ENCODE data around the gene IL4I1.

The IL4I1 gene

DNA sequence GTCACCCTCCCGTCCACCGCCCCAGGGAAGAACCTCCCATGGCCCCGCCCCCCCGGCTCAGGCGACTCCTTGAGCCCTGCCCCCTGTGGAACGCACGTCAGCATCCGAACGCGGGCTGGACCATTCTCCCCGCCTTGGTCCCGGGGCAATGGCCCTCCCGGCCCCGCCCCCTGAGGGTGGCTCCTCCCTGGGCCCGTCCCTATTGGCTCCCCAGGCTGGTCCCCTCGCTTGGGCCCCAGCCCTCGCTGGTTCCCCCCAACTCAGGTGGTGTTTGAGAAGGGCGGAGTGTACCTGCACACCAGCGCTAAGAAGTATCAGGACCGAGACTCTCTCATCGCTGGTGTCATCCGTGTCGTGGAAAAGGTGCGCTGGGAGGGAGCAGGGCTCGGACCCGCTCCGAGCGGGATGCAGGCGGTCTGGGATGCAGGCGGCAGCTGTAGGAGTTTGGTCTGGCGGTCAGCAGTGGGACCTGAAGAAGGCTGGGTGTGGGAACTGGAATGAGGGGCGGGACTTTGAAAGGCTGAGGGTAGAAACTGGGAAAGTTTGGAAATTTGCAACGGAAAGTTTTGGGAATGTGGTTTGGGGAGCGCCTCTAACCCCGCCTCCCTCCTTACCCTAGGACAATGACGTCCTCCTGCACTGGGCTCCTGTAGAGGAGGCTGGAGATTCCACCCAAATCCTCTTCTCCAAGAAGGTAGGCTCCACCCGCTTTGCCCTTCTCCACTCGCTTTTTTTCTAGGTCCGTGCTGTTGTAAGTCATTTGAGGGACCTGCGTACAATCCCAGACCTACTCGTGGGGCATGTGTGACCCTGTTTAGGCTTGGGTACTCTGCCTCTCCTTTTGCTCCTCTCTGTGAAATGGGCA is 18.6 kb downstream of the IL4I1 start:
- DNase-seq = peak; percentile 93

DNA sequence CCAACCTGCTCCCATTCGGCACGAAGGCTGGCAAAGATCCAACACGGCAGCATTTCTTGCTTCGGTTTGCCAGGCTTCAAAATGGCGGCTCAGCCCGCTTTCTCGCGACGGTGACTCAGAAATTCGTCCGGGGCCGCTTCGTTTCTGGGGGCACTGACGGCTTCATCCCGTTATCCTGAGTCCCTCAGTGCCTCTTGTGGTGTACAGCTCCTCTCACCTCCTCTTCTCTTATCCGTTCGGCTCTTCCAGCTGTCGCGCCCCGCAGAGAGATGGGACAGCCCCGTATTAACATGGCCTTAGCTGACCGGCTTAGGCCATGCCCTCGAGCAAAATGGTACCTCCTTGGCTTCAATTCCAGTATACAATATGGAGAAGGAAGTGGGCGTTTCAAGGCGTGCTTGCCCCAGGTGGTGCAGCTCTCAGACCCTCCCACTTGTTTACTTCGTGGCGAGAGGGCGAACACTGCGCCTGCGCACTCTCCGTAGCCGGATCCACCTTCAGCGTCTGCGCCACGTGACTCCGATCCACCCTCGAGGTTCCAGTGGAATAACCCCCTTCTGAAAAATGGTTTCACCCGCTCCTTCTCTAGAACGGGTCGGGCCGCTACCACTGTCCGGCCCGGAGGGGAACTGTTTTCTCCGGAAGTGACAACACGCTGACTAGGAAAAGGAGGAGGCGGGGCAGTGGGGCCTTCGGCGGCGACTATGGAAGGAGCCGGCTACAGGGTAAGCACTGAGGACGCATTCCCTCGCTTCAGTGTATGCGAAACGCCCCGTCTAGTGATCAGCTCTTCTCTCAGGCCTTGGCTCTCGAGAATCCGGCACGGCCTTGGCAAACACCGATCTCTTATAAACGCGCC is 19.4 kb downstream of the IL4I1 start, which contains the start of the genes AKT1S1 and TBC1D17:
Gene AKT1S1 (minus strand): TSS at position 336 of the 859 bp plus-strand sequence. CDS start 4,060 bp downstream, outside the sequence.
Gene TBC1D17 (plus strand): TSS at position 683 of the 859 bp plus-strand sequence. CDS start 22 bp downstream, at position 705.
- DNase-seq = peak; percentile 99

DNA sequence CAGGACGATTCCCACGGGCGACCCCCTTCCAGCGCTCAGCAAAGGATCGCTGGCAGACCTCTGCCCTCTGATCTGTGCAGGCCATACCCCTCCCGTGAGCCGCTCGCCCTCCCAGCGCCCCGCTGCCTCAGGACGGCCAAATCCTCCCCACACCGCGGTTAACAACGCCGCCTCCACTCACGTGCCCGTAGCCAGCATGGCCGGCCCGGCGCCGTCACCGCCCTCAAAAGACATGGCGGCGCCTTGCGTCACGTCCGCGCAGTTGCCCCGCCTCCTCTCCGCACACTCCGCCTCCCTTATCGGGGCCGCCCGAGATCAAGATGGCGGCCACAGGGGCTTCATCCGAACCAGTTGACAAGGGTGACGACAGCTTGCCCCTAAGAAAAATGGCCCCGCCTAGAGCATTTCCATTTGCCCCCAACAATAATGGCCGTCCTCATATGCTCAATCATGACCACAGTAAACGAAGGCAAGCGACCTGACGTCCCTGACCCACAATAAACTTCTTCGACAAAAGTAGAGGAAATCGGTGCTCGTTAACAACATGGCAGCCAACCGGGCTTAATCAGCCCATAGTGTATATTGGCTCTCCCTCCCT is 20.2 kb downstream of the IL4I1 start:
- DNase-seq = peak; percentile 97

DNA sequence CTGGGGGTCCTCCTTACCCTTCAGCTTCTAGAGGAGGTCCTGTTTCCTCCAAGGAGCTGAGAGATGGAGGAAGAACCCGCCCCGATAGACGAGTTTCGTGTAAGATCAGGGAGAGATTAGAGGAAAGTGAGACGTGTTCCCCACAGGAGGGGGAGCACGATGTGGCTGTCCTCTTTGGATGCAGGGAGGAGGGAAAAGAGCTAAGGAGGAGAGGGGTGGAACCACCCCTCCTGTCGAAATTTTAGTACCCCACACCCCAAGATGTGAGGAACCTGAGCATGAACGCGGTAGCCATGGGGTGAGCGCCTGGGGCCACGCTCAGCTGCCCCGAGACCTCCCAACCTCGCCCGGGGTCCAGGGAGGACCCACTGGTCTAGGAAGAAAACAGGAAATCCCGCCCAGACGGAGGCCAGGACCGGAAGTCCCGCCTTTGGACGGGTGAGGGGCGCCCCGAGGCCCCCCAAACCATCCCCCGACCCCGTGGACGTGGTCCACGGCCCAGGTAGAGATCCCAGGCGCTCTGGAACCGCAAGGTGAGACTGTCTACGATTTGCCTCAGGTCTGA is 20.7 kb downstream of the IL4I1 start:
- no peak for DNase-seq

DNA sequence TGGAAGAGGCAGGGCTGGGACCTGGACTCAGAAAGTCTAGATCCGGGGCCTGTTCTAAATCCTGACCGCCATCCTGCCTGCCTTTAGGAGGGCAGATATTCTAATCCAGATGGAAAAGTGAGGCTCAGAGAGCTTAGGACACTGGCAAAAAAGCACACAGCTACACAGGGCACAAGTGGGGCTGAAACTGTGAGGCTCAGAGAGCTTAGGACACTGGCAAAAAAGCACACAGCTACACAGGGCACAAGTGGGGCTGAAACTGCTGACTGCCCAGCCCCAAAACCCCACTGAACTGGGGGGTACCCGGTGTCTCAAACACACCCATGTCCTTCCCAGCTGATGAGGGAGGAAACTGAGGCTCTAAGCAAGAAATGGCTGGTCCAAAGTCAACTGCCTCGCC is 21.5 kb downstream of the IL4I1 start:
- DNase-seq = no peak

DNA sequence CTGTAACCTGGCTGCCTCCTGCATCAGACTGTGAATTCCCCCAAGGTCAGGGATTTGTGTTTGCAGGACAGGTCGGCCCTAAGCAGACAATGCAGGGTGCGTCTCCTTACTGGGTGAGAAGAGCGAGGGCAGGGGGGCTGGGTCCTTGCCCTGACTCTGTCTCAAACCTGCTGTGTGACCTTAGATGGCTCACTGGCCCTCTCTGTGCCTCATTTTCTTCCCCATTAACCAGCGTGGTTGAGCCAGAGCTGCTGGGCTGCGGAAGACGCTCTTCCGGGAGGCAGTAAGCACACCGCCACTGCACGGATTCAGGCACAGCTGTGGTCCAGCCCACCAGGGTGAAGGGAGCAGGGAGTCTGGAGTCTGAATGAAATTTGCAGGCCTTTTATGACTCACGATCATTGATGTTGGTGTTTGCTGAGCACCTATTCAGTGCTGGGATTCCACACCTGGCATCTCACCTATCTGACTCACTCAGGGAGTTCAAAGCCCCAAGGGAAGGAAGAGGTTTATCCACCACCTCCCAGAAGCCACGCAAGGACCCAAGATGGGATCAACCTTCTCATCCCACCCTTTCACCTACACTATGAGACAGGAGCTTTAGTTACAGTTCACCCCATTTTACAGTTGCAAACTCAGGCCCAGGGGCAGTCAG is 22.1 kb downstream of the IL4I1 start:
- DNase-seq = no peak

DNA sequence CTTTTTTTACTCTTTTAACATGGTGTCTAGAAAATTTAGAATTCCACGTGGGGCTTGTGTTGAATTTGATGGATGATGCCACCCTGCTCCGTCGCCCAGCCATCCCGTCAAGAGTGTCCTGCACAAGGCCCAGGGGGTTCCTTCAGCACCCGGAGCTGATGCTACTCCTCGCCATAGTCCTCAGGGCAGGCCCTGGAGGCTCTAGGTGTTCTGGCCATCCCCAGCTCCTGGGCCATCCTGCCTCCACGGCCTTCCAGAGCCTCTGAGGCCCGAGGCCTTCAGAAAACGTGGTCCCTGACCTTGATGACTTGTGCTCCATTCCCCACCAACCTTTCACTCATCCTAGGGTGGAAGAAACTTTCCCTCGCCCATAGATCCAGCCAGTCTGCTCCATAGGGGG is 22.9 kb downstream of the IL4I1 start:
- DNase-seq = no peak

DNA sequence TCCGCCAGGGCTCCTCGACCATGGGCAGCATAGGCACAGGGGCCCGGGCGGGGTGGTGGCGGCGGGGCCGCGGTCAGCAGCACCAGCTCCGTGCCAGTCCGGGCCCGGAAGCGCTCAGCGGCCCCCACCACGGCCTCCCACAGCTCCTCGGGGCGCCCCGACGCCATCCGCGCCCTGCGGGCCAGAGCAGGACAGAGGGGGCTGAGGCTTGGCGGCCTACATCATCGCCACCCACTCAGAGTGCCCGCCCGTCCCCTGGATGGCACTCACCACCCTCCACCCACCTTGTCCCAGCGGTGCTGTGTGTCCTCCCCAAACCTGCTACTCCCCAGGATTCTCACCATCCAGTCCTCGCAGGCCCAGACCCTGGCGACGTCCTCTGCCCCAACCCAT is 23.6 kb downstream of the IL4I1 start:
- no peak for DNase-seq

DNA sequence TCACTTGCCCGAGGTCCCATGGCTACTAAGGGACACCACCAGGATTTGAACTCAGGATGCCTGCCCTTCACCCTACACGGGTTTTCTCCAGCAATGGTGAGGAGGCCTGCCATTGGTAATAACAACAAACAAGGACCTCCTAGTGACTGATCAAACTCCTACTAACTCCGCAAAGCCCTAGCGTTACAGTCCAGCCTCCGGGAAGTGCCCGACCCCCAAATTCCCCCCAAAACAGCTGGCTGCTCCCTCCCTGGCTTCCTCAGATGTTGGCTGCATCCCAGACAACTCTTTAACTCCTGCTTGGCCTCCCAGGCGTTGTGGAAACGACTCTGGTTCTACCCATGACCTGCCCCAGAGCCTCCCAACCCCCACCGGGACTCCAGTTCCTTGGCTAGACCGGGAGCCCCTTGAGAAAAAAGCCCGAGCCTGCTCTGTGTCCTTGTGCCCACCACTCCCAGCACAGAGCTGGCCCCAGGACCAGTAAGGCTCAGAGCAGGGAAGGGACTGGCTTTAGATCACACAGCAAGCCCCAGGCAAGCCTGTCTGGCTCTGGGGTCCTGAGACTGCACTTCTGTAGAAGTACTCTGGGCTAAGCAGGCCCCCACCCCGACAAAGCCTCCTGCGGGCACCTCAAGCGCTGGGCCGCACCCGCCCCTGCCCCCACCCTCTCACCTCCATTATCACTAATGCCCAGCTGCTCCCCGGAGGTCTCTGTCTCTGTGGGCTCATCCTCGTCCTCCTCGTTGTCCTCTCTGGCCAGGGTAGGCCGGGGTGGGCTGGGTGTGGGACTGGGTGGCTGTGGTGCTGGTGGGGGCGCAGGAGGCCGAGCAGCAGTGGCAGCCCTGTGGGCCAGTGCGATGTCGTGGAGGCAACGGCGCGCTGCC is 24.2 kb downstream of the IL4I1 start:
- no peak for DNase-seq

DNA sequence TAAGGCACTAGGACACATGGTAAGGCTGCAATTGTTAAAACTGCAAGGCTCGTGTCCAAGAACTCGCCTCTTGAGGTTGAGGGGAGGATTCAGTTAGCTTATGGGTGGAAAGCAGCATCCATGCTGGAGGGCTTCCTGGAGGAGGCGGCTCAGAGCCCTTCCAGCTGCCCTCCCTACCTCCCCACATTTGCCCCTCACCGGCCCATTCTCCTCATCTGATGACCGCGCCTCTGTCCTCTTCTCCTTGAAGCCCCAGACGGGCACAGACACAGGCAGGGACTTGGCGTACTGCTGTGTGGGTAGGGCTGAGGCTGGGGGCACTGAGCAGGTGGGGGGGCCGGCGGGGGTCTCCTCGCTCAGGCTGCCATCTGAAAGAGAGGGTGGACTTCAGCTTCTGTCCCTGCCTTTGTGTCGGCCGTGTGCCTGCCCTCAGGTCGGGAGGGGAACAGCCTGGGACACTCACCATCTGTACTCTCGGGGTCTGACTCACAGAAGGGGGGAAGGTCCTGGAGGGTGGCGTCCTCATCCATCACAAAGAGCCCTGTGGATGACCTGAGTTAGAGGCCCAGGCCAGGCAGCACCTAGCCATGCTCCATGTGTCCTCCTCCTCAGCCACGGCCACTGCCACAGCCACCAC is 25.2 kb downstream of the IL4I1 start:
- DNase-seq = no peak

DNA sequence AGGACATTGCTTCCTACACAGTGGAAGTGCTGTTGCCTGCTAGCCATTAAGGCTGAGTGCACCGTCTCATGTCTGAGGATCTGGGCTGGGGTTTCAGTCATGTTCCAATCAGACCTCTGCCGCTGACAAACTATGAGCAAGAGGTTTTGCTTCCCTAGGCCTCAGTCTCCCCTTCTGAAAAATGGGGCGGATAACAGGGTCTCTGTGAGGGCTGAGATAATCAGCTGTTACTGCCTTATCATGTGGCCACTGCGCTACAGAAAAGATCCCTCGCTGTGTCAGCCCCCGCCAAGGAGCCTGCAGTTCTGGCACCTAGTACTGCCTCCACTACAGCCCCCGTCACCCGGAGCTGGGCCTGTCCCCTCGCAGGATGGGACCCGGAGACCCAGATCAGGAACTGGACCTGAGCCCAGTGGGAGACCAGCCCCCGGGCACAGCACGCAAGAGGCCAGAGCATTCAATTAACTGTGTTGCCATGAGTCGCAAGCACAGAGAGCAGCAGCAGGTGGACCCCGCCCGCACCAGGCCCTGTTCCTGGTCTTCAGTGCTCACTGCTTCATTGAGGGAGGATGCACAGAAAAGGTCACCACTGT is 26.3 kb downstream of the IL4I1 start:
- DNase-seq = no peak

DNA sequence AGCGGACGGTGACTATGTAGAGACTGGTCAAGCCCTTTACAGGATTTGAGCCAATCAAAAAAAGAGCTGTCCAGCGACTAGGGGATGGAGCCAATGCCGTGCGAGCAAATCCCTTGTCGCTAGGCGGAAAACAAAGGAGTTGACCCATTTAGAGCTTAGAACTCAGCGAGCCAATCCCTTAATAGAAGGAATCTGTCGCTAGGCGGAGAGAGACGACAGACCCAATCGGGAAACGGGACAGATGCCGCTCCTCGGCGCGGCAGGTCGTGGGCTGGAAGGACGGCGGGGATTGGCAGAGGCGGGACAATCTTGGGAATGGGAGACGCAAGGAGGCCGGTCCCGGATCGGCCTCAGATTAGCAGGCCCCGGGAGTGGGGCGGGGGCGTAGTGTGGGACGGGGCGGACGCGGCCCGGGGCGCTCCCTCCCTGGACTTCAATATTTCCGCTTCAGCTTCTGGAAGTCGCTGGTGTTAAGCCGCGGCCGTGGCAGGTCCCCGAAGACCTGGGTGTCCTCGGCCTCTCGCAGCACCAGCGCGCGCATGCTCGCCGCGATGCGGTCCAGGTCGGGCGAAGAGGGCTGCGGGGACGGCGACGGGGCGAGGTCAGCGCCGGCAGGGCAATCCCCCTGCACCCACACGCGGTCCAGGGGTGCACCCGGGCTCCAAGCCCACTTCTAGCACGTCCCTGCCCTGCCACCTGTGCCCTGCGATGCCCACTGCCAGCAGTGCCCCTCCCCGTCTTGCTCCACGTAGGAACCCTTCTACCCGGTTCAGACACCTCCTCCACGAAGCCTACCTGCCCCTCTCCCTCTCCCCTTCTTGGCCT is 27.0 kb downstream of the IL4I1 start:
- DNase-seq = peak; percentile 99

DNA sequence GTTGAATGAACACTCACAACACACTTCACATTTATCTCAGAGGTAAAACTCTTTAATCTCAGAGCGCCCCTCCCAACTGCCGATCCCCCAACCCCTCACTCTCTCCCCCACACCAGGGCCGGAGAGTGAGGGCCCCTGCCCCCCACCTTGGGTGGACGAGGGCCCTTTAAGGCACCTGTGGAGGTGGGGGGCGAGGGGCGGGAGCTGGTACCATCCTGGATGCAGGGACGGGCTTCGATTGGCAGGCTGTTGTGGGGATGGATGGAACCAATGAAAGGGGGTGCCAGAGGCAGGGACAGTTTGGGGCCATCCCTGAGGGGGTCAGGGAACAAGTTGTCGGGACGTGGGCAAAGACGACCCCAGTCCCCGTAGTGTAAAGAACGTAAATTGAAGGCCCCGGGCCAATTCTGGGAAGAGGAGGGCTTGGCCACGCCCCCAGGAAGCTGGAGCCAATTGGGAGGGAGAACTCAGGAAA is 27.6 kb downstream of the IL4I1 start:
- DNase-seq = peak; percentile 69

DNA sequence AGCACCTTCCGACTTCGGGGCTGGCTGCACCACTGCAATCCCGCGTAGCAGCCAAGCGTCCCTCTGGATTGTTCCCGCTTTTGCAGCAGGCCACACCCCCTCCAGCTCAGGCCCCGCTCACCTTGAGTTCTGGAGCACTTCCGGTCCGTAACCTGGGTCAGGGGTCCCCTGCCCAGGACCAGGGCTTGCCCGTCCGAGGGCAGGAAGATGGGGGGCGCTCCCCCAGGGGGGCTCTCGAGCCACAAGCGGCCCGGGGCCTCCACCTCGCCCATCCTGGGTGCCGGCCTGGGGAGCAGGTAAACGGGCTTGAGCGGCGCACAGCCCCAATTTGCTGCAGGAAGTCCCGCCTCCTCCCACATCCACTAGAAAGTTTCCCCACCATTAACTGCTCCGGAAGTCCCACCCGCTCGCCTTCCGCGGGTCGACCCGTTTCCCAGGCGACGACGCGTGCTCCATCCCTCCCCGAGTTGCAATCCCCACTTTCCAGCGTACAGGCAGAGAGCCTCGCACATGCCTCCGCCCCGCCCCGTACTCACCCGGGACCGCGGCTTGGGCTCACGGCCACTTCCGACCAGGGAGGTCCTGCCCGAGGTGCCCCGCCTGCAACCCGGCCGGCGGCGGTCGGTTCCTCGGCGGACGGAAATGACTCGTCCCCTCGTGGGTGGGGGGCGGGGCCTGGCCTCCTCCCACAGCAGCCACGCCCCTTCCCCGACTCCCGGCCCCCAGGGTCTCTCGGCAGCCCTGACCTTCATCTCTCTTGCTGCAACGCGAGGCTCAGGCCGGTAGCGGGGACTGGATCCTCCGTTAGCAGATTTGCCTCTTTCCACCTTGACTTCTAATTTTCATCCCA is 29.5 kb downstream of the IL4I1 start, which contains the start of gene PNKP:
Gene PNKP (minus strand): TSS at position 644 of the 850 bp plus-strand sequence. CDS start 372 bp downstream, at position 272.
- DNase-seq = peak; percentile 86

DNA sequence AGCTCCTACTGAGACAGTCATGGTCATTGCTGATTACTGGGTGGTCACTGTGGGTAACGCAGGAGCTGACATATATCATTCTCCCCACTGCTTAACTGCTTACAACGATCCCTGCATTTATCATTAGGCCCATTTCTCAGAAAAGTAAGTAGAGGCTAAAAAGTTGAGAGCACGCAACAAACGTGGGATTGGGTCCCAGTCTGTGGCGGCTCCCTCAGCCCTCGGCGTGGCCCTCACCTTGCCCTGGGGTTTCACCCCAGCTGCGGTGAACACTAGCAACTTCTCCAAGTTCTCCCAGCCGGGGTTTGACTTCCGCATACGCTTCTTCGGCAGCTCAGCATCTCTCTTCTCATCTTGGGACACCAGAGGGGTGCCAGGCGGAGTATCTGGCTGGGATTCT is 31.8 kb downstream of the IL4I1 start:
- no peak for DNase-seq

DNA sequence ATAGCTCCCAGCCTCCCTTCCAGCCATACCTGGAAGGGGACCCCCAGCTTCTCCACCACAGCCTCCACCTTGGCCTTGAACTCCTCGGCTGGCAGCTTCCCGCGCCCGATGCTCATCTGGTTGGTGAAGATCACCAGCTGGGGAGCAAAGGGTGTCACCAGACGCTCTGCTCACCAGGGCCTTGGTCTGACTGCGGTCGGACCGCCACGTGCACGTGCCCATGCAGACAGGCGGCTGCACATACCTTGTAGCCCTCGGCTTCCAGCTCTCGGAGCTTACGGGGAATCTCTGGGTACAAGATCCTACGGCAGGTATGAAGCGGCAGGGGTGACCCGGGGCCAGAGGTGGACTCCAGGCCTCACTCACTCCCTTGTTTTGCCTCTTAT is 32.8 kb downstream of the IL4I1 start:
- no peak for DNase-seq

DNA sequence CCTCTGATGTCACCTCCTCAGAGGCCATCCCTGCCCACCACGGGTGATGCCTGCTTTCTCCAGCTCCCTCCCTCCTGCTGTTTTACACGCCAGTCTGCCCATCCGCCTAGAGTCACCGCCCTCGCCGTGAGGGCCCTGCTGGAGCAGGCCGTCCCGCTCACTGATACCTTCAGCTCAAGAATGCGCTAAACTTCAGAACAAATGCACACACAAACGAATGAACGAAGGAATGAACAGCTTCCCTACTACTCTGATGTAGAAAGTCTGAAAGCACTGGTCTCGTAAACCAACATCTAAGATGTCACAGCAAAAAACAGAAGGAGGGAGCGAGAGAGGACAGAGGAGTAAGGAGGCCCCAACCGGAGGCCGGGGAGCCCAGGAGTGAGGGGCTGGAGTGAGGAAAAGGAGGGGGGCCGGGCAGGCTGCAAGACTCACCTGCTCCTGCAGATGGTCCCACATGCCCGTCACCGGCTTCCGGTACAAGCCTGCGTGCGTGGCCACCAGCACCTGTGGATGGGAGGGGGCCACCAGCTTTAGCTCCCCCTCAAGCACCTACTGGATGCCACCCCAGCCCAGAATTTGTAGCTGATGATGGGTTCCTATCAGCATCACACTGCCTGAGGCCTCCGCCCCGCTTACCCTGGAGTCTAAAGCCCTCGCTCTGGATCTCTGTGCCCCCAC is 33.3 kb downstream of the IL4I1 start:
- DNase-seq = no peak

Measured in NCI-H526 treated with DMSO at 0.1 percent for 48 hours (cell line).